PC-9 (cell line): Measurements from ENCODE around the gene NUP160.

Experiments
- CTCF ChIP-seq: fragments of 200-600 bp; sonication (generic); conservative IDR thresholded peaks from 2 replicates; pipeline ENCODE4 v1.6.1; 2017; ENCODE audit warnings: mixed run types, antibody characterized with exemption, mild to moderate bottlenecking, moderate library complexity
- EZH2 ChIP-seq: fragments of 200-600 bp; sonication (generic); IDR thresholded peaks from 2 replicates; pipeline ENCODE4 v1.8.0; 2017; ENCODE audit warnings: antibody characterized with exemption, low read depth

GRCh38 chr11:47850337-47850736 is 2.2 kb upstream of the NUP160 start:
- TF ChIP-seq CTCF: no peak
- no peak for TF ChIP-seq EZH2
